ENCODE measurements around the gene AQP12A. TPM values are rescaled to one million over a fixed set of nuclear protein-coding genes. Genes with fewer than 3 reads are reported as not detected.
"Not testable (repeated sequence)": the region's sequence is repeated elsewhere in the genome, so short reads cannot be mapped to it uniquely, and the experiment has no call there.

The AQP12A gene
- total RNA-seq, 1 experiment from 2014 or later, result not detected

DNA sequence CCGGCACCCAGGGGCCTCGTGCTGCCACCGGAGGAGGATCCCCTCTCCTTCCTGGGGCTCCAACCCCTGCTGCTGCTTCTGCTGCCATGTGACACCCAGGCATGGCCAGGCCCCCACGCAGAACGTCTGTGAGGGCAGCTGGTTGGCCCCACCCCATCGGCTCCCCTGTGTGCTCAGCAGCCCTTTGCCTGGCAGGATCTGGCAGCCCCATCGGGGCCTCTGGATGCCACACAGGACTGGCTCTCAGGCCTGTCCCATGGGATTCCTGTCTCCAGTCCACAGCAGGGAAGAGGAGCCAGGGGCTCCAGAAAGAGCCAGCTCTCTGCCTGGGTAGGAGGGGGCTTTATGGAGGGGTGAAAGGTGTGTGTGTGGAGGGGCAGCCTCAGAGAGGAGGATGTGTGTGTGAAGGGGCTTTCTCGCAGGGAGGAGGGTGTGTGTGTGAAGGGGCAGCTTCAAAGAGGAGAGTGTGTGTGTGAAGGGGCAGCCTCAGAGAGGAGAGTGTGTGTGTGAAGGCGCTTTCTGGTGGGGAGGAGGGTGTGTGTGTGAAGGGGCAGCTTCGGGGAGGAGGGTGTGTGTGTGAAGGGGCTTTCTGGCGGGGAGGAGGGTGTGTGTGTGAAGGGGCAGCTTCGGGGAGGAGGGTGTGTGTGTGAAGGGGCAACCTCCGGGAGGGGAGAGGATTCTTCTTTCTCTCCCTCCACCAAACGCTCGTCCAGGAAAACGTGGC lies 17.0 kb upstream of the AQP12A start:
- H3K27me3 ChIP-seq (ENCODE audit: insufficient read depth, low read length); CTCF ChIA-PET; H3K36me3 ChIP-seq (ENCODE audit: control insufficient read depth in 1 of 2, insufficient read depth in 2 of 2, low read length in 2 of 2); RAD21 ChIA-PET (ENCODE audit: low non-redundant PET in 1 of 2, low total read pairs in 2 of 2, uncharacterized antibody in 2 of 2, unreplicated experiment in 2 of 2); H3K79me2 ChIP-seq (ENCODE audit: insufficient read depth, low read length); H2AFZ ChIP-seq (ENCODE audit: low read depth, low read length, poor library complexity, severe bottlenecking); H3K27ac ChIP-seq (ENCODE audit: low read depth, low read length); H3K4me2 ChIP-seq (ENCODE audit: low read length); BruUV-seq (replicated peaks); H3K4me3 ChIP-seq (replicated peaks in 1 of 2; ENCODE audit: low read depth in 1 of 2, low read length in 2 of 2); intact Hi-C loops (cut with micrococcal nuclease); H3K9me3 ChIP-seq (ENCODE audit: control insufficient read depth in 1 of 2, insufficient read depth in 1 of 2, low read depth in 1 of 2, low read length in 2 of 2); DNase-seq (ENCODE audit: low read depth, low spot score); H3K4me1 ChIP-seq (ENCODE audit: control insufficient read depth in 1 of 2, insufficient read depth in 2 of 2, low read length in 2 of 2); ATAC-seq; H3K9me2 ChIP-seq (ENCODE audit: insufficient read depth); H4K20me1 ChIP-seq (ENCODE audit: insufficient read depth); H3K9ac ChIP-seq (ENCODE audit: low read length); POLR2A ChIA-PET: not testable (repeated sequence)

GRCh38 chr2:240675345-240675744 lies 16.3 kb upstream of the AQP12A start:
- intact Hi-C loops (cut with micrococcal nuclease); H3K79me2 ChIP-seq (ENCODE audit: insufficient read depth, low read length); H3K9me2 ChIP-seq (ENCODE audit: insufficient read depth); H3K27me3 ChIP-seq (ENCODE audit: insufficient read depth, low read length); H3K27ac ChIP-seq (ENCODE audit: low read depth, low read length); H3K4me1 ChIP-seq (ENCODE audit: control insufficient read depth in 1 of 2, insufficient read depth in 2 of 2, low read length in 2 of 2); CTCF ChIA-PET; H3K9me3 ChIP-seq (ENCODE audit: control insufficient read depth in 1 of 2, insufficient read depth in 1 of 2, low read depth in 1 of 2, low read length in 2 of 2); H3K9ac ChIP-seq (ENCODE audit: low read length); H4K20me1 ChIP-seq (ENCODE audit: insufficient read depth); DNase-seq (ENCODE audit: low read depth, low spot score); H2AFZ ChIP-seq (ENCODE audit: low read depth, low read length, poor library complexity, severe bottlenecking); H3K36me3 ChIP-seq (ENCODE audit: control insufficient read depth in 1 of 2, insufficient read depth in 2 of 2, low read length in 2 of 2); POLR2A ChIA-PET; H3K4me2 ChIP-seq (ENCODE audit: low read length); RAD21 ChIA-PET (ENCODE audit: low non-redundant PET in 1 of 2, low total read pairs in 2 of 2, uncharacterized antibody in 2 of 2, unreplicated experiment in 2 of 2); BruUV-seq (replicated peaks); H3K4me3 ChIP-seq (replicated peaks in 1 of 2; ENCODE audit: low read depth in 1 of 2, low read length in 2 of 2): not testable (repeated sequence)
- peak; percentile 91 for ATAC-seq

GRCh38 chr2:240678043-240678442 lies 13.6 kb upstream of the AQP12A start:
- H3K27ac ChIP-seq (ENCODE audit: low read depth, low read length); POLR2A ChIA-PET; BruUV-seq (replicated peaks); H3K4me3 ChIP-seq (replicated peaks in 1 of 2; ENCODE audit: low read depth in 1 of 2, low read length in 2 of 2); H4K20me1 ChIP-seq (ENCODE audit: insufficient read depth); H3K79me2 ChIP-seq (ENCODE audit: insufficient read depth, low read length); DNase-seq (ENCODE audit: low read depth, low spot score); H3K36me3 ChIP-seq (ENCODE audit: control insufficient read depth in 1 of 2, insufficient read depth in 2 of 2, low read length in 2 of 2); H3K4me2 ChIP-seq (ENCODE audit: low read length); H3K4me1 ChIP-seq (ENCODE audit: control insufficient read depth in 1 of 2, insufficient read depth in 2 of 2, low read length in 2 of 2); intact Hi-C loops (cut with micrococcal nuclease); H2AFZ ChIP-seq (ENCODE audit: low read depth, low read length, poor library complexity, severe bottlenecking); H3K9ac ChIP-seq (ENCODE audit: low read length); H3K27me3 ChIP-seq (ENCODE audit: insufficient read depth, low read length); RAD21 ChIA-PET (ENCODE audit: low non-redundant PET in 1 of 2, low total read pairs in 2 of 2, uncharacterized antibody in 2 of 2, unreplicated experiment in 2 of 2); CTCF ChIA-PET; ATAC-seq; H3K9me3 ChIP-seq (ENCODE audit: control insufficient read depth in 1 of 2, insufficient read depth in 1 of 2, low read depth in 1 of 2, low read length in 2 of 2); H3K9me2 ChIP-seq (ENCODE audit: insufficient read depth): not testable (repeated sequence)

DNA sequence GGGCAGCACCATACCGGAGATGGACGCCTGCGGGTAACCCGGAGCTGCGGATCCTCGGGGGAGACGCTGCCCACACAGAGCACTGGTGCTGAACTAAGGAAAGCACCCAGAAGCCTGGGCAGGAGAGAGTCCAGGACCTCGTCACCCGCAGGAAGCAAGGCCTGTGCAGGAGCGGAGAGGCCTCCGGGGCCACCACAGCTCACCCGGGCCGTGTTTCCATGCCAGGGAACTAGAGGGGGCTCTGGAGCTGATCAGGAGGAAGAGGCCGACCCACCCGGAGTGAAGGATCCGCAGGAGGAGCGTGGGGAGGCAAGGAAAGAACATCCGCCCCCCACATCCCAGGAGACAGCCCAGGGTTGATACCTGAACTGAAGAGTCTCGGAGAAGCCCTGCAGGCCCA lies 12.8 kb upstream of the AQP12A start:
- POLR2A ChIA-PET; H3K9me3 ChIP-seq (ENCODE audit: control insufficient read depth in 1 of 2, insufficient read depth in 1 of 2, low read depth in 1 of 2, low read length in 2 of 2); H3K4me2 ChIP-seq (ENCODE audit: low read length); H3K27ac ChIP-seq (ENCODE audit: low read depth, low read length); H3K9ac ChIP-seq (ENCODE audit: low read length); H3K4me1 ChIP-seq (ENCODE audit: control insufficient read depth in 1 of 2, insufficient read depth in 2 of 2, low read length in 2 of 2); CTCF ChIA-PET; intact Hi-C loops (cut with micrococcal nuclease); H3K27me3 ChIP-seq (ENCODE audit: insufficient read depth, low read length); ATAC-seq; DNase-seq (ENCODE audit: low read depth, low spot score); H3K36me3 ChIP-seq (ENCODE audit: control insufficient read depth in 1 of 2, insufficient read depth in 2 of 2, low read length in 2 of 2); H3K79me2 ChIP-seq (ENCODE audit: insufficient read depth, low read length); H3K9me2 ChIP-seq (ENCODE audit: insufficient read depth); RAD21 ChIA-PET (ENCODE audit: low non-redundant PET in 1 of 2, low total read pairs in 2 of 2, uncharacterized antibody in 2 of 2, unreplicated experiment in 2 of 2); H3K4me3 ChIP-seq (replicated peaks in 1 of 2; ENCODE audit: low read depth in 1 of 2, low read length in 2 of 2); H4K20me1 ChIP-seq (ENCODE audit: insufficient read depth); H2AFZ ChIP-seq (ENCODE audit: low read depth, low read length, poor library complexity, severe bottlenecking); BruUV-seq (replicated peaks): not testable (repeated sequence)

Data from HCT116 (cell line).